DOHH2 (cell line): Measurements from ENCODE around the gene DDIT4.
A peak's percentile ranks its signal among the peaks of the same experiment; 100 is the strongest.

ENCODE experiments used
- H3F3A ChIP-seq: fragments of 200-600 bp; sonication (generic), shearing (Covaris generic); 2 replicates; pipeline ENCODE4 v1.6.0; 2016; ENCODE audit warnings: antibody characterized with exemption, mild to moderate bottlenecking; ENCODE audit not compliant: control insufficient read depth, insufficient read depth
- H3K27ac ChIP-seq: fragments of 200-600 bp; sonication (generic); 2 replicates; pipeline ENCODE4 v1.5.1; 2014; ENCODE audit warnings: low read depth, mild to moderate bottlenecking, low read length, moderate library complexity
- H3K27me3 ChIP-seq: fragments of 200-600 bp; sonication (generic); 2 replicates; pipeline ENCODE4 v1.6.1; 2014; ENCODE audit warnings: mild to moderate bottlenecking, low read length, mixed read lengths; ENCODE audit not compliant: control insufficient read depth
- H3K36me3 ChIP-seq: fragments of 200-600 bp; sonication (generic); 2 replicates; pipeline ENCODE4 v1.6.1; 2014; ENCODE audit warnings: mild to moderate bottlenecking, low read length, moderate library complexity, mixed read lengths; ENCODE audit not compliant: control insufficient read depth
- H3K4me1 ChIP-seq: fragments of 200-600 bp; sonication (generic); 2 replicates; pipeline ENCODE4 v1.6.1; 2014; ENCODE audit warnings: mild to moderate bottlenecking, low read length, mixed read lengths; ENCODE audit not compliant: control insufficient read depth
- H3K4me2 ChIP-seq: fragments of 200-600 bp; sonication (generic); 2 replicates; pipeline ENCODE4 v1.6.0; 2014; ENCODE audit warnings: mild to moderate bottlenecking, low read length, moderate library complexity
- H3K4me3 ChIP-seq: fragments of 200-600 bp; sonication (generic); 2 replicates; pipeline ENCODE4 v1.5.1; 2014; ENCODE audit warnings: mild to moderate bottlenecking, low read length, mixed read lengths
- H3K79me2 ChIP-seq: fragments of 200-600 bp; sonication (generic); 2 replicates; pipeline ENCODE4 v1.6.1; 2014; ENCODE audit warnings: mild to moderate bottlenecking, low read length, mixed read lengths; ENCODE audit not compliant: control insufficient read depth
- H3K9me2 ChIP-seq: fragments of 200-600 bp; sonication (generic); replicated peaks from 2 replicates; pipeline ENCODE4 v1.6.1; 2014; ENCODE audit warnings: mild to moderate bottlenecking, low read length, mixed read lengths; ENCODE audit not compliant: control insufficient read depth
- H3K9me3 ChIP-seq: fragments of 200-600 bp; sonication (generic); 2 replicates; pipeline ENCODE4 v1.6.1; 2014; ENCODE audit warnings: antibody characterized with exemption, low read length, mixed read lengths; ENCODE audit not compliant: control insufficient read depth, insufficient read depth
- H4K20me1 ChIP-seq: fragments of 200-600 bp; sonication (generic); 2 replicates; pipeline ENCODE4 v1.6.0; 2014; ENCODE audit warnings: low read depth, mild to moderate bottlenecking, antibody characterized with exemption, low read length, moderate library complexity; ENCODE audit not compliant: control insufficient read depth, insufficient read depth
- EZH2phosphoT487 ChIP-seq: fragments of 200-600 bp; sonication (generic); IDR thresholded peaks from 2 replicates; pipeline ENCODE4 v1.6.1; 2017; ENCODE audit warnings: borderline replicate concordance, mild to moderate bottlenecking, antibody characterized with exemption, low read length, moderate library complexity, mixed read lengths
- TF ChIP-seq, protein P1 (sequence below): fragments of 200-600 bp; sonication (generic); IDR thresholded peaks from one replicate; pipeline ENCODE4 v1.5.1; 2014; ENCODE audit warnings: antibody characterized with exemption, mild to moderate bottlenecking, low read depth, low read length; ENCODE audit not compliant: poor library complexity, severe bottlenecking

DDIT4 gene

DNA sequence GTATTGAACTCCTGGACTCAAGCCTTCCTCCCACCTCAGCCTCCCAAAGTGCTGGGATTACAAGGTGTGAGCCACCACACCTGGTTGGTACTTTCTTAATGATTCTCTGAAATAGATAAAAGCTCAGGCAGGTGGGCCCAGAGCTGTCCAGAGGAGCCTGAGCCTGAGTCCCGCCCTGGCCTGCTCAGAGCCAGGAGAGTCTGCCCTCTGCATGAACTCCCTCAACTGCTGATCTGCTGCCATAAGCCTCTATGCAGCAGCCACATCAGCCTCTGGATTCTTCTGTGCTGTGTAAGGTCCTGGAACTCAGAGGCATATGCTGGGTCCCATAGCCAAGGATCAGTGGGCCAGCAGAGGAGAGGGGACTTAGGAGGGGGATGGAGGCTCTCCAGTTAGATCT, 23.1 kb upstream of the DDIT4 start:
- Histone ChIP-seq H3K4me1 (peaks cover 71% of the 10 kb centered on the region), H3K9me2 (no peaks in the 10 kb centered on the region), H3K36me3 (no peaks in the 10 kb centered on the region), H3K27ac (no peak overlapping the region), H3K27me3 (no peaks in the 10 kb centered on the region), H3F3A (peaks cover 25% of the 10 kb centered on the region), H3K9me3 (no peaks in the 10 kb centered on the region), H3K4me2 (peak overlapping the region; percentile 10; the same call in 1 of the 2 replicates), H4K20me1 (no peaks in the 10 kb centered on the region), H3K4me3 (no peak overlapping the region), H3K79me2 (no peaks in the 10 kb centered on the region)
- TF ChIP-seq, protein P1, sequence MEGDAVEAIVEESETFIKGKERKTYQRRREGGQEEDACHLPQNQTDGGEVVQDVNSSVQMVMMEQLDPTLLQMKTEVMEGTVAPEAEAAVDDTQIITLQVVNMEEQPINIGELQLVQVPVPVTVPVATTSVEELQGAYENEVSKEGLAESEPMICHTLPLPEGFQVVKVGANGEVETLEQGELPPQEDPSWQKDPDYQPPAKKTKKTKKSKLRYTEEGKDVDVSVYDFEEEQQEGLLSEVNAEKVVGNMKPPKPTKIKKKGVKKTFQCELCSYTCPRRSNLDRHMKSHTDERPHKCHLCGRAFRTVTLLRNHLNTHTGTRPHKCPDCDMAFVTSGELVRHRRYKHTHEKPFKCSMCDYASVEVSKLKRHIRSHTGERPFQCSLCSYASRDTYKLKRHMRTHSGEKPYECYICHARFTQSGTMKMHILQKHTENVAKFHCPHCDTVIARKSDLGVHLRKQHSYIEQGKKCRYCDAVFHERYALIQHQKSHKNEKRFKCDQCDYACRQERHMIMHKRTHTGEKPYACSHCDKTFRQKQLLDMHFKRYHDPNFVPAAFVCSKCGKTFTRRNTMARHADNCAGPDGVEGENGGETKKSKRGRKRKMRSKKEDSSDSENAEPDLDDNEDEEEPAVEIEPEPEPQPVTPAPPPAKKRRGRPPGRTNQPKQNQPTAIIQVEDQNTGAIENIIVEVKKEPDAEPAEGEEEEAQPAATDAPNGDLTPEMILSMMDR = no peak
- TF ChIP-seq EZH2phosphoT487 = no peak

DNA sequence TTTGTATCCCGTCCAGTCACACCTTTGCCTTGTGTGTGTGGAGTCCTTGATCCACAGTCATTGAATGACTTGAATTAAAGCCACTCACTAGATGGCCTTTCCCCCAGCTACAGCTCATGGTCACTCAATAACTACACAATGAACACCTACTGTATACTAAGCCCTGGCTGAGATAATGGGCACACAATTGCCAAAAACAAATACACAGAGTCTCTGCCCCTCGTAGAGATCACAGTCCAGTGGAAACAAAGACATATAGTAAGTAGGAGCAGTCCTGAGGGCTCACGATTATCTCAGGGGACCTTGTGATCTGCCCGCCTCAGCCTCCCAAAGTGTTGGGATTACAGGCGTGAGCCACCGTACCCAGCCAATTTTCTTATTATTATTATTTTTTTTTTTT, 22.1 kb upstream of the DDIT4 start:
- Histone ChIP-seq H4K20me1 (no peaks in the 10 kb centered on the region), H3K9me3 (no peaks in the 10 kb centered on the region), H3K4me2 (no peak overlapping the region), H3F3A (peaks cover 28% of the 10 kb centered on the region), H3K9me2 (no peaks in the 10 kb centered on the region), H3K36me3 (no peaks in the 10 kb centered on the region), H3K27ac (no peak overlapping the region), H3K79me2 (no peaks in the 10 kb centered on the region), H3K4me3 (no peak overlapping the region), H3K4me1 (peaks cover 71% of the 10 kb centered on the region), H3K27me3 (no peaks in the 10 kb centered on the region)
- TF ChIP-seq, protein P1 = no peak
- TF ChIP-seq EZH2phosphoT487 = no peak

DNA sequence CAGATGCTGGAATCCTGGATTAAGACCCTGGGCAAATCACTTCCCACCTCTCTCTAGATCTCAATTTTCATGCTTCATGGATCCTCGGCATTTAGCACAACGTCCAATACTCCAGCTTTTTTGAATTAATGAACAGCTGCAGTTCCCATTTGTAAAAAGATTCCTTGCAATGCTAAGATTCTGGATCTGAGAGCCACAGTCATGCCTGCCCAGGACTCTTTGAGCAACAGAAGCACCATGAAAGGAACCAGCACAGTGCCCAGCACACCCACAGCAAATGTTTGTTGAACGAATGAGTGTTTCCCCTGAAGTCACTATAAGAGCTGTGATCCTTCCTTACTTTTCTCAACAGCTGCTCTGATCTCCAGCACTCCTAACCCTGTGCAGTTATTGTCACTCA, 20.8 kb upstream of the DDIT4 start:
- no peak for TF ChIP-seq EZH2phosphoT487
- H3K4me1 ChIP-seq = peaks cover 72% of the 10 kb centered on the region
- no peak overlapping the region for H3K4me2 ChIP-seq
- no peaks in the 10 kb centered on the region for H3K79me2 ChIP-seq
- H3K36me3 ChIP-seq = no peaks in the 10 kb centered on the region
- no peaks in the 10 kb centered on the region for H3K9me3 ChIP-seq
- H4K20me1 ChIP-seq = no peaks in the 10 kb centered on the region
- H3K27ac ChIP-seq = no peak overlapping the region
- H3K4me3 ChIP-seq = no peak overlapping the region
- peaks cover 25% of the 10 kb centered on the region for H3F3A ChIP-seq
- no peaks in the 10 kb centered on the region for H3K27me3 ChIP-seq
- H3K9me2 ChIP-seq = no peaks in the 10 kb centered on the region

DNA sequence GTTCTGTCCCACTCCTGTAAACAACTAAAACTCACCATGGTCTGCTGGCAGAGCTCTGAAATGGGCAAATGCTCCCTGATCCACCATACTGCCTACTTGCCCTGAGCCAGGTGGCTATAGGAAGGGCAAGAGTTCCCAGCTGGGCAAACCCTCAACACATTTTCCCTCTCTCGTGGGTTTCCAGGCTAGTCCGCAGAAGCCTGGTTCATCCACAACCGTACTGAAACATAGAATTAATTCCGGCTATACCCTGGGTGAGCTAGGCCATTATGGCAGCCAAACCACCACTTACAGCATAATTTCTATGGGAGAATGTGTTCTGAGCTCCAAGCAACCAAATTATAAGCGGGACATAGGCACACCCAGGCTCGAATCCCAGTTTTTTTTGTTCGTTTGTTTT, 20.1 kb upstream of the DDIT4 start:
- H3K4me3 ChIP-seq = no peak overlapping the region
- no peak overlapping the region for H3K27ac ChIP-seq
- H3K79me2 ChIP-seq = no peaks in the 10 kb centered on the region
- no peaks in the 10 kb centered on the region for H3K9me3 ChIP-seq
- no peak for TF ChIP-seq EZH2phosphoT487
- H3K4me1 ChIP-seq = peaks cover 71% of the 10 kb centered on the region
- H3K9me2 ChIP-seq = no peaks in the 10 kb centered on the region
- H3K36me3 ChIP-seq = no peaks in the 10 kb centered on the region
- no peaks in the 10 kb centered on the region for H4K20me1 ChIP-seq
- H3K4me2 ChIP-seq = no peak overlapping the region
- no peaks in the 10 kb centered on the region for H3K27me3 ChIP-seq
- peaks cover 19% of the 10 kb centered on the region for H3F3A ChIP-seq
